K562 (cell line): ENCODE measurements around the gene TBC1D7. TPM values are rescaled to one million over a fixed set of nuclear protein-coding genes. Genes with fewer than 3 reads are reported as not detected.

Source experiments
- ARID2 ChIP-seq: fragments of 450-650 bp; IDR thresholded peaks from 2 replicates; pipeline ENCODE4 v1.6.1; 2017; ENCODE audit warnings: antibody characterized with exemption, mild to moderate bottlenecking
- COPS2 ChIP-seq: fragments of 450-650 bp; conservative IDR thresholded peaks from 2 replicates; pipeline ENCODE4 v1.6.1; 2016; ENCODE audit warnings: mild to moderate bottlenecking, moderate library complexity
- CREM ChIP-seq: IDR thresholded peaks from 2 replicates; pipeline ENCODE4 v1.6.1; 2014; ENCODE audit warnings: antibody characterized with exemption, low read depth
- CTBP1 ChIP-seq: fragments of 450-650 bp; IDR thresholded peaks from 2 replicates; pipeline ENCODE4 v1.6.1; 2016; ENCODE audit warnings: borderline replicate concordance
- CTCF ChIP-seq, 3 experiments: IDR thresholded peaks in 2 of 3; conservative IDR thresholded peaks in 1 of 3; 2 replicates each; pipeline ENCODE4 v1.5.1; 2011 to 2012; ENCODE audit warnings: low read length in 3 of 3, mild to moderate bottlenecking in 3 of 3, control low read depth in 2 of 3, improper control_type of control experiment in 1 of 3, inconsistent platforms in 1 of 3, low read depth in 1 of 3, mixed read lengths in 1 of 3, moderate library complexity in 1 of 3; ENCODE audit not compliant: insufficient read depth in 2 of 3
- JUN ChIP-seq, 2 experiments: sonication (generic) in 1 of 2; formaldehyde crosslinking in 1 of 2; IDR thresholded peaks; 2 replicates each; pipeline versions ENCODE4 v1.6.1 to v1.8.0; 2012 to 2022; ENCODE audit warnings: borderline replicate concordance in 2 of 2, mild to moderate bottlenecking in 2 of 2, improper control_type of control experiment in 1 of 2, low read depth in 1 of 2, low read length in 1 of 2, missing genetic modification reagents in 1 of 2
- MXI1 ChIP-seq: IDR thresholded peaks from 2 replicates; pipeline ENCODE4 v1.6.1; 2011; ENCODE audit warnings: low read depth, mild to moderate bottlenecking, improper control_type of control experiment, low read length
- RAD21 ChIP-seq, 2 experiments: fragments of 250-450 bp in 1 of 2; fragments of 450-650 bp in 1 of 2; sonication (Bioruptor Pico) in 1 of 2; formaldehyde crosslinking in 1 of 2; IDR thresholded peaks in 1 of 2; conservative IDR thresholded peaks in 1 of 2; 2 replicates each; pipeline versions ENCODE4 v1.4.0 to v1.8.0; 2020 to 2022; ENCODE audit warnings: mild to moderate bottlenecking in 2 of 2, moderate library complexity in 1 of 2
- RCOR1 ChIP-seq, 2 experiments: IDR thresholded peaks; 2 replicates each; pipeline ENCODE4 v1.6.1; 2012; ENCODE audit warnings: low read depth in 2 of 2, low read length in 2 of 2, borderline replicate concordance in 1 of 2, improper control_type of control experiment in 1 of 2
- SP1 ChIP-seq: sonication (generic); formaldehyde crosslinking; IDR thresholded peaks from 2 replicates; pipeline ENCODE4 v1.8.1; 2022; ENCODE audit warnings: mild to moderate bottlenecking, missing genetic modification reagents
- STAG1 ChIP-seq: sonication (generic); formaldehyde crosslinking; IDR thresholded peaks from 2 replicates; pipeline ENCODE4 v1.5.0; 2020; ENCODE audit warnings: missing genetic modification reagents, borderline replicate concordance
- ZNF316 ChIP-seq: fragments of 450-650 bp; IDR thresholded peaks from 2 replicates; pipeline ENCODE4 v1.6.1; 2016
- polyA plus RNA-seq, 8 experiments: library from polyadenylated mRNA; depleted of rRNA in 4 of 8; stranded (reverse) in 5 of 8; unstranded in 3 of 8; fragments of >200 nt; fragmentation: Nextera tagmentation in 2 of 8; fragmentation: Illumina TruSeq in 1 of 8; extraction: Ambion mirVana in 2 of 8; extraction: Trizol in 1 of 8; gene quantifications; 2 replicates each; pipeline versions ENCODE4 v1.2.1 to v1.2.3, GENCODE V29; 2011 to 2014; ENCODE audit warnings: inconsistent platforms in 1 of 8, missing spikeins in 1 of 8
- total RNA-seq, 7 experiments: library from RNA; depleted of rRNA in 6 of 7; stranded (reverse); fragments of >200 nt in 6 of 7; fragmentation: Illumina TruSeq in 2 of 7; extraction: Trizol in 2 of 7; gene quantifications; 2 replicates each; pipeline versions ENCODE4 v1.2.1 to v1.2.3, GENCODE V29; 2011 to 2021; ENCODE audit warnings: low replicate concordance in 1 of 7

TBC1D7 gene
- total and polyA plus RNA-seq, 9 of the 15 experiments (the other 6 are each of a cell fraction or from before 2014, with no cell fraction given): 49.4 to 107 (median 61.1) TPM

- TF ChIP-seq CTCF (IDR thresholded peaks at IDR 0.05 in 2 of 3, conservative IDR thresholded peaks at IDR 0.05 in 1 of 3; ENCODE audit: insufficient read depth in 2 of 3, low read depth in 1 of 3, low read length in 3 of 3) (peak; percentile 92 to 94 (median 94)), ZNF316 (no peak), COPS2 (no peak), JUN (IDR thresholded peaks at IDR 0.05; ENCODE audit: borderline replicate concordance, low read depth, low read length) (0 out of 2 replicates have a peak, but pooled peaks have one; percentile 15), JUN (CRISPR knock-in tag; IDR thresholded peaks at IDR 0.05; ENCODE audit: borderline replicate concordance) (no peak), ARID2 (peak; percentile 46; the same call in 1 of the 2 replicates), RCOR1 (IDR thresholded peaks at IDR 0.05; ENCODE audit: borderline replicate concordance in 1 of 2, low read depth in 2 of 2, low read length in 2 of 2) (0 out of 4 replicates have a peak, but pooled peaks of 1 of the 2 experiments have one; percentile 33), CREM (peak; percentile 42; the same call in 1 of the 2 replicates), MXI1 (no peak), CTBP1 (0 out of 2 replicates have a peak, but pooled peaks have one; percentile 26), STAG1 (peak; percentile 70), RAD21 (CRISPR knock-in tag; conservative IDR thresholded peaks at IDR 0.05 in 1 of 2, IDR thresholded peaks at IDR 0.05 in 1 of 2) (peak; percentile 86 to 87), SP1 (CRISPR knock-in tag) (peak; percentile 58)
These were observed 8.2 kb upstream of the TBC1D7 start (continued) for GRCh38 chr6:13336553-13336952.
